ENCODE results near the gene MTG2.

- TF ChIP-seq ZNF292 (tag by site-specific recombination; IDR thresholded peaks at IDR 0.05; ENCODE audit: borderline replicate concordance, low read depth) (no peak), CTCF (tag by site-specific recombination; IDR thresholded peaks at IDR 0.05) (no peak), PBX3 (CRISPR knock-in tag; IDR thresholded peaks at IDR 0.05) (no peak), PATZ1 (tag by site-specific recombination; IDR thresholded peaks at IDR 0.05) (no peak), ZNF548 (tag by site-specific recombination; IDR thresholded peaks at IDR 0.05) (no peak), ZNF23 (tag by site-specific recombination; IDR thresholded peaks at IDR 0.05; ENCODE audit: borderline replicate concordance) (no peak)
These were observed 5.5 kb upstream of the MTG2 start for GRCh38 chr20:62177307-62177706.
